AG04449 (cell line): ENCODE results near the gene DMRT2.
A peak's percentile ranks its signal among the peaks of the same experiment; 100 is the strongest.

ENCODE experiments used
- CTCF ChIA-PET: fragments of 350-600 bp; formaldehyde crosslinking; extraction: SDS; loops from one replicate; lab custom pipeline; 2021; ENCODE audit warnings: antibody characterized with exemption; lab: Yijun Ruan, JAX
- POLR2A ChIA-PET: fragments of 400-600, 350-600 bp; formaldehyde crosslinking; extraction: SDS; loops from one replicate; lab custom pipeline; 2020; ENCODE audit warnings: antibody characterized with exemption, inconsistent platforms; lab: Yijun Ruan, JAX
- DNase-seq: peaks from one replicate; pipeline ENCODE4 v3.0.0-alpha.2; 2010; ENCODE audit warnings: low read depth, low spot score
- H3K4me3 ChIP-seq: 2 replicates; pipeline ENCODE4 v1.5.1; 2011; ENCODE audit warnings: low read depth, mild to moderate bottlenecking, control low read depth, low read length
- CTCF ChIP-seq: IDR thresholded peaks from one replicate; pipeline ENCODE4 v1.5.1; 2011; ENCODE audit warnings: mild to moderate bottlenecking, moderate library complexity, low read length, control low read depth, inconsistent platforms; ENCODE audit not compliant: insufficient read depth; ENCODE audit errors: missing control alignments

Gene DMRT2

GRCh38 chr9:1071730-1072129 lies 21.6 kb downstream of the DMRT2 start:
- DNase-seq: no peak
- TF ChIP-seq CTCF: no peak
- ChIA-PET CTCF (no interaction called here), POLR2A (no interaction called here)
- H3K4me3 ChIP-seq: no peak overlapping the region

- POLR2A ChIA-PET: no interaction called here
Measured at GRCh38 chr9:1073497-1073896, 23.3 kb downstream of the DMRT2 start.

GRCh38 chr9:1077616-1078015 lies 27.5 kb downstream of the DMRT2 start:
- TF ChIP-seq CTCF: no peak
- POLR2A ChIA-PET: no interaction called here
- CTCF ChIA-PET: no interaction called here
- DNase-seq: no peak
- no peak overlapping the region for H3K4me3 ChIP-seq

More at GRCh38 chr9:1073497-1073896, 23.3 kb downstream of the DMRT2 start:
- DNase-seq: no peak
- no peak for TF ChIP-seq CTCF
- H3K4me3 ChIP-seq: no peak overlapping the region
- CTCF ChIA-PET: no interaction called here

GRCh38 chr9:1083325-1083913 lies 33.3 kb downstream of the DMRT2 start:
- CTCF ChIA-PET: no interaction called here
- DNase-seq: no peak

GRCh38 chr9:1085086-1085485 lies 34.9 kb downstream of the DMRT2 start:
- ChIA-PET CTCF (no interaction called here), POLR2A (no interaction called here)
- no peak overlapping the region for H3K4me3 ChIP-seq
- TF ChIP-seq CTCF: no peak
- no peak for DNase-seq

More at GRCh38 chr9:1083325-1083913, 33.3 kb downstream of the DMRT2 start:
- H3K4me3 ChIP-seq: peak overlapping the region; percentile 36; the same call in 1 of the 2 replicates
- POLR2A ChIA-PET: no interaction called here
- no peak for TF ChIP-seq CTCF

- ChIA-PET CTCF (no interaction called here), POLR2A (no interaction called here)
- no peak for TF ChIP-seq CTCF
- H3K4me3 ChIP-seq: no peak overlapping the region
- no peak for DNase-seq
Measured at GRCh38 chr9:1086517-1086916, 36.4 kb downstream of the DMRT2 start.
